ENCODE measurements around the gene PTH2R.

The PTH2R gene

GRCh38 chr2:208361077-208361441 is 45.5 kb upstream of the PTH2R start:
- no peak for ATAC-seq
- TF ChIP-seq ARNTL (CRISPR knock-in tag; IDR thresholded peaks at IDR 0.05; ENCODE audit: borderline replicate concordance, low read depth) (no peak), ZC3H10 (CRISPR knock-in tag; IDR thresholded peaks at IDR 0.05) (no peak), TCF4 (CRISPR knock-in tag; IDR thresholded peaks at IDR 0.05; ENCODE audit: borderline replicate concordance) (no peak), RARB (CRISPR knock-in tag; IDR thresholded peaks at IDR 0.05) (no peak), OSR1 (CRISPR knock-in tag; IDR thresholded peaks at IDR 0.05) (no peak), ZNF8 (CRISPR knock-in tag; IDR thresholded peaks at IDR 0.05) (no peak), ZFP30 (CRISPR knock-in tag; IDR thresholded peaks at IDR 0.05) (no peak), PPARA (CRISPR knock-in tag; IDR thresholded peaks at IDR 0.05; ENCODE audit: borderline replicate concordance) (no peak)
- TF ChIP-seq, protein P1, sequence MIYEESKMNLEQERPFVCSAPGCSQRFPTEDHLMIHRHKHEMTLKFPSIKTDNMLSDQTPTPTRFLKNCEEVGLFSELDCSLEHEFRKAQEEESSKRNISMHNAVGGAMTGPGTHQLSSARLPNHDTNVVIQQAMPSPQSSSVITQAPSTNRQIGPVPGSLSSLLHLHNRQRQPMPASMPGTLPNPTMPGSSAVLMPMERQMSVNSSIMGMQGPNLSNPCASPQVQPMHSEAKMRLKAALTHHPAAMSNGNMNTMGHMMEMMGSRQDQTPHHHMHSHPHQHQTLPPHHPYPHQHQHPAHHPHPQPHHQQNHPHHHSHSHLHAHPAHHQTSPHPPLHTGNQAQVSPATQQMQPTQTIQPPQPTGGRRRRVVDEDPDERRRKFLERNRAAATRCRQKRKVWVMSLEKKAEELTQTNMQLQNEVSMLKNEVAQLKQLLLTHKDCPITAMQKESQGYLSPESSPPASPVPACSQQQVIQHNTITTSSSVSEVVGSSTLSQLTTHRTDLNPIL (CRISPR knock-in tag; IDR thresholded peaks at IDR 0.05; ENCODE audit: low read depth): no peak

GRCh38 chr2:208363485-208363884 is 43.1 kb upstream of the PTH2R start:
- peak; percentile 61 for ATAC-seq
- TF ChIP-seq, protein P1 (CRISPR knock-in tag; IDR thresholded peaks at IDR 0.05; ENCODE audit: low read depth): 0 out of 2 replicates have a peak, but pooled peaks have one; percentile 34
- TF ChIP-seq CSDC2 (CRISPR knock-in tag; IDR thresholded peaks at IDR 0.05): no peak
- no peak for TF ChIP-seq ESRRG (CRISPR knock-in tag; IDR thresholded peaks at IDR 0.05)
- TF ChIP-seq ZFP3 (CRISPR knock-in tag; IDR thresholded peaks at IDR 0.05): no peak
- no peak for TF ChIP-seq RARB (CRISPR knock-in tag; IDR thresholded peaks at IDR 0.05)
- no peak for TF ChIP-seq PPARA (CRISPR knock-in tag; IDR thresholded peaks at IDR 0.05; ENCODE audit: borderline replicate concordance)
- TF ChIP-seq BACH2 (CRISPR knock-in tag; IDR thresholded peaks at IDR 0.05; ENCODE audit: borderline replicate concordance): no peak
- TF ChIP-seq ZNF70 (CRISPR knock-in tag; IDR thresholded peaks at IDR 0.05): no peak
- peak; percentile 50; the same call in 1 of the 2 replicates for TF ChIP-seq ZC3H10 (CRISPR knock-in tag; IDR thresholded peaks at IDR 0.05)
- TF ChIP-seq ARNTL (CRISPR knock-in tag; IDR thresholded peaks at IDR 0.05; ENCODE audit: borderline replicate concordance, low read depth): no peak
- TF ChIP-seq GLIS3 (CRISPR knock-in tag; IDR thresholded peaks at IDR 0.05): no peak
- peak; percentile 83 for TF ChIP-seq ISL1 (CRISPR knock-in tag; IDR thresholded peaks at IDR 0.05)
- no peak for TF ChIP-seq ZNF565 (CRISPR knock-in tag; conservative IDR thresholded peaks at IDR 0.05; ENCODE audit: low read depth)
- no peak for TF ChIP-seq ZNF8 (CRISPR knock-in tag; IDR thresholded peaks at IDR 0.05)
- TF ChIP-seq, protein P2, sequence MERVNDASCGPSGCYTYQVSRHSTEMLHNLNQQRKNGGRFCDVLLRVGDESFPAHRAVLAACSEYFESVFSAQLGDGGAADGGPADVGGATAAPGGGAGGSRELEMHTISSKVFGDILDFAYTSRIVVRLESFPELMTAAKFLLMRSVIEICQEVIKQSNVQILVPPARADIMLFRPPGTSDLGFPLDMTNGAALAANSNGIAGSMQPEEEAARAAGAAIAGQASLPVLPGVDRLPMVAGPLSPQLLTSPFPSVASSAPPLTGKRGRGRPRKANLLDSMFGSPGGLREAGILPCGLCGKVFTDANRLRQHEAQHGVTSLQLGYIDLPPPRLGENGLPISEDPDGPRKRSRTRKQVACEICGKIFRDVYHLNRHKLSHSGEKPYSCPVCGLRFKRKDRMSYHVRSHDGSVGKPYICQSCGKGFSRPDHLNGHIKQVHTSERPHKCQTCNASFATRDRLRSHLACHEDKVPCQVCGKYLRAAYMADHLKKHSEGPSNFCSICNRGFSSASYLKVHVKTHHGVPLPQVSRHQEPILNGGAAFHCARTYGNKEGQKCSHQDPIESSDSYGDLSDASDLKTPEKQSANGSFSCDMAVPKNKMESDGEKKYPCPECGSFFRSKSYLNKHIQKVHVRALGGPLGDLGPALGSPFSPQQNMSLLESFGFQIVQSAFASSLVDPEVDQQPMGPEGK (CRISPR knock-in tag; IDR thresholded peaks at IDR 0.05; ENCODE audit: borderline replicate concordance): peak; percentile 73; the same call in 1 of the 2 replicates
- no peak for TF ChIP-seq POU6F1 (CRISPR knock-in tag; IDR thresholded peaks at IDR 0.05; ENCODE audit: borderline replicate concordance, low read depth)
- TF ChIP-seq, protein P3, sequence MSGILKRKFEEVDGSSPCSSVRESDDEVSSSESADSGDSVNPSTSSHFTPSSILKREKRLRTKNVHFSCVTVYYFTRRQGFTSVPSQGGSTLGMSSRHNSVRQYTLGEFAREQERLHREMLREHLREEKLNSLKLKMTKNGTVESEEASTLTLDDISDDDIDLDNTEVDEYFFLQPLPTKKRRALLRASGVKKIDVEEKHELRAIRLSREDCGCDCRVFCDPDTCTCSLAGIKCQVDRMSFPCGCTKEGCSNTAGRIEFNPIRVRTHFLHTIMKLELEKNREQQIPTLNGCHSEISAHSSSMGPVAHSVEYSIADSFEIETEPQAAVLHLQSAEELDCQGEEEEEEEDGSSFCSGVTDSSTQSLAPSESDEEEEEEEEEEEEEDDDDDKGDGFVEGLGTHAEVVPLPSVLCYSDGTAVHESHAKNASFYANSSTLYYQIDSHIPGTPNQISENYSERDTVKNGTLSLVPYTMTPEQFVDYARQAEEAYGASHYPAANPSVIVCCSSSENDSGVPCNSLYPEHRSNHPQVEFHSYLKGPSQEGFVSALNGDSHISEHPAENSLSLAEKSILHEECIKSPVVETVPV (CRISPR knock-in tag; IDR thresholded peaks at IDR 0.05): no peak
- TF ChIP-seq ZFP30 (CRISPR knock-in tag; IDR thresholded peaks at IDR 0.05): no peak
- TF ChIP-seq, protein P4, sequence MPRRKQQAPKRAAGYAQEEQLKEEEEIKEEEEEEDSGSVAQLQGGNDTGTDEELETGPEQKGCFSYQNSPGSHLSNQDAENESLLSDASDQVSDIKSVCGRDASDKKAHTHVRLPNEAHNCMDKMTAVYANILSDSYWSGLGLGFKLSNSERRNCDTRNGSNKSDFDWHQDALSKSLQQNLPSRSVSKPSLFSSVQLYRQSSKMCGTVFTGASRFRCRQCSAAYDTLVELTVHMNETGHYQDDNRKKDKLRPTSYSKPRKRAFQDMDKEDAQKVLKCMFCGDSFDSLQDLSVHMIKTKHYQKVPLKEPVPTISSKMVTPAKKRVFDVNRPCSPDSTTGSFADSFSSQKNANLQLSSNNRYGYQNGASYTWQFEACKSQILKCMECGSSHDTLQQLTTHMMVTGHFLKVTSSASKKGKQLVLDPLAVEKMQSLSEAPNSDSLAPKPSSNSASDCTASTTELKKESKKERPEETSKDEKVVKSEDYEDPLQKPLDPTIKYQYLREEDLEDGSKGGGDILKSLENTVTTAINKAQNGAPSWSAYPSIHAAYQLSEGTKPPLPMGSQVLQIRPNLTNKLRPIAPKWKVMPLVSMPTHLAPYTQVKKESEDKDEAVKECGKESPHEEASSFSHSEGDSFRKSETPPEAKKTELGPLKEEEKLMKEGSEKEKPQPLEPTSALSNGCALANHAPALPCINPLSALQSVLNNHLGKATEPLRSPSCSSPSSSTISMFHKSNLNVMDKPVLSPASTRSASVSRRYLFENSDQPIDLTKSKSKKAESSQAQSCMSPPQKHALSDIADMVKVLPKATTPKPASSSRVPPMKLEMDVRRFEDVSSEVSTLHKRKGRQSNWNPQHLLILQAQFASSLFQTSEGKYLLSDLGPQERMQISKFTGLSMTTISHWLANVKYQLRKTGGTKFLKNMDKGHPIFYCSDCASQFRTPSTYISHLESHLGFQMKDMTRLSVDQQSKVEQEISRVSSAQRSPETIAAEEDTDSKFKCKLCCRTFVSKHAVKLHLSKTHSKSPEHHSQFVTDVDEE (CRISPR knock-in tag; IDR thresholded peaks at IDR 0.05): no peak
- TF ChIP-seq TOX (CRISPR knock-in tag; IDR thresholded peaks at IDR 0.05; ENCODE audit: borderline replicate concordance): no peak
- no peak for TF ChIP-seq SNAI2 (CRISPR knock-in tag; IDR thresholded peaks at IDR 0.05)
- TF ChIP-seq TCF4 (CRISPR knock-in tag; IDR thresholded peaks at IDR 0.05; ENCODE audit: borderline replicate concordance): no peak
- no peak for TF ChIP-seq OSR1 (CRISPR knock-in tag; IDR thresholded peaks at IDR 0.05)
